PC-9 (cell line): ENCODE data around the gene KCTD13.

ENCODE experiments used
- EZH2 ChIP-seq: fragments of 200-600 bp; sonication (generic); IDR thresholded peaks from 2 replicates; pipeline ENCODE4 v1.8.0; 2017; ENCODE audit warnings: antibody characterized with exemption, low read depth
- TF ChIP-seq, protein P1 (sequence below): fragments of 200-600 bp; sonication (generic); conservative IDR thresholded peaks from 2 replicates; pipeline ENCODE4 v1.6.1; 2017; ENCODE audit warnings: mixed run types, antibody characterized with exemption, mild to moderate bottlenecking, moderate library complexity

DNA sequence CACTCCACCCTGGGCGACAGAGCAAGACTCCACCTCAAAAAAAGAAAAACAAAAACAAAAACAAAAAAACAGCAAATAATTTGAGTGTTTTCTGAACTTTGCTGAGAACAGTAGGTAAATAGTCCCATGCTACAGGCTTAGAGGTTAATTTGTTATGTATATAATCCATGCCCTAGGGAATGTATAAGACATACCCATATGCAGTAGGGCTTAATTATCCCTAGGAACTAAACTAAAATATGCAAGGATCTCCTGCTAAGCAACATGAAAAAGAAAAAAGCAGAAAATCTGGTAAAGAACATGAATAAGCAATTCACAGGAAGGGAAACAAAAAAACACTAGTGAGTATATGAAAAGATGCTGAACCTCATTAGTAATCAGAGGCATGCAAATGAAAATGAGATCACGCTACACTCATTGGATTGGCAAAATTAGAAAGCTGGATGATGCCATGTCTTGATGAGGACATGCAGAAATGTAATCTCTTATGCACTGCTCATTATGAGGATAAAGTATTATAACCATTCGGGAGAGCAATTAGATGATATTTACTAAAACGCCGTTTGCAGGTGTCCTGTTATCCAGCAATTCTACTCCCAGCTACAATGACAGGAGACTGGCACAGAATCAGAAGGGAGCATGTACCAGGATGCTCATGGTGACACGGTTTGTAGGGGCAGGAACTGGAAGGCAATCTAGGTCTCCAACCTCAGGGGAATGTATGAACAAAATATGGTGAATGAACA is 5.6 kb downstream of the KCTD13 start:
- TF ChIP-seq, protein P1, sequence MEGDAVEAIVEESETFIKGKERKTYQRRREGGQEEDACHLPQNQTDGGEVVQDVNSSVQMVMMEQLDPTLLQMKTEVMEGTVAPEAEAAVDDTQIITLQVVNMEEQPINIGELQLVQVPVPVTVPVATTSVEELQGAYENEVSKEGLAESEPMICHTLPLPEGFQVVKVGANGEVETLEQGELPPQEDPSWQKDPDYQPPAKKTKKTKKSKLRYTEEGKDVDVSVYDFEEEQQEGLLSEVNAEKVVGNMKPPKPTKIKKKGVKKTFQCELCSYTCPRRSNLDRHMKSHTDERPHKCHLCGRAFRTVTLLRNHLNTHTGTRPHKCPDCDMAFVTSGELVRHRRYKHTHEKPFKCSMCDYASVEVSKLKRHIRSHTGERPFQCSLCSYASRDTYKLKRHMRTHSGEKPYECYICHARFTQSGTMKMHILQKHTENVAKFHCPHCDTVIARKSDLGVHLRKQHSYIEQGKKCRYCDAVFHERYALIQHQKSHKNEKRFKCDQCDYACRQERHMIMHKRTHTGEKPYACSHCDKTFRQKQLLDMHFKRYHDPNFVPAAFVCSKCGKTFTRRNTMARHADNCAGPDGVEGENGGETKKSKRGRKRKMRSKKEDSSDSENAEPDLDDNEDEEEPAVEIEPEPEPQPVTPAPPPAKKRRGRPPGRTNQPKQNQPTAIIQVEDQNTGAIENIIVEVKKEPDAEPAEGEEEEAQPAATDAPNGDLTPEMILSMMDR: no peak
- no peak for TF ChIP-seq EZH2
